GM23248 (cell line): Measurements from ENCODE around the gene NPIPB8. TPM values are rescaled to one million over a fixed set of nuclear protein-coding genes. Genes with fewer than 3 reads are reported as not detected.
"Not testable (repeated sequence)": the region's sequence is repeated elsewhere in the genome, so short reads cannot be mapped to it uniquely, and the experiment has no call there.

ENCODE experiments used
- DNase-seq: peaks from one replicate; pipeline ENCODE4 v3.0.0-alpha.2; 2015
- H2AFZ ChIP-seq: fragments of 200-600 bp; sonication (generic); 2 replicates; pipeline ENCODE4 v1.6.1; 2016; ENCODE audit warnings: antibody characterized with exemption
- H3F3A ChIP-seq: fragments of 200-600 bp; sonication (generic); 2 replicates; pipeline ENCODE4 v1.6.1; 2016; ENCODE audit warnings: mild to moderate bottlenecking, antibody characterized with exemption, mixed run types; ENCODE audit not compliant: insufficient read depth
- H3K27ac ChIP-seq: fragments of 200-600 bp; sonication (generic); 2 replicates; pipeline ENCODE4 v1.5.1; 2016; ENCODE audit warnings: mild to moderate bottlenecking
- H3K27me3 ChIP-seq: fragments of 200-600 bp; sonication (generic); replicated peaks from 2 replicates; pipeline ENCODE4 v1.6.1; 2016; ENCODE audit warnings: mild to moderate bottlenecking; ENCODE audit not compliant: insufficient read depth
- H3K36me3 ChIP-seq: fragments of 200-600 bp; sonication (generic); 2 replicates; pipeline ENCODE4 v1.6.1; 2016; ENCODE audit warnings: low read depth, mild to moderate bottlenecking
- H3K4me1 ChIP-seq: fragments of 200-600 bp; sonication (generic); 2 replicates; pipeline ENCODE4 v1.6.1; 2016; ENCODE audit warnings: mild to moderate bottlenecking; ENCODE audit not compliant: insufficient read depth
- H3K4me2 ChIP-seq: fragments of 200-600 bp; sonication (generic); one replicate; pipeline ENCODE4 v1.6.1; 2016; ENCODE audit warnings: mild to moderate bottlenecking; ENCODE audit not compliant: unreplicated experiment
- H3K4me3 ChIP-seq: fragments of 200-600 bp; sonication (generic); 2 replicates; pipeline ENCODE4 v1.5.1; 2016; ENCODE audit warnings: mild to moderate bottlenecking
- H3K79me2 ChIP-seq: fragments of 200-600 bp; sonication (generic); 2 replicates; pipeline ENCODE4 v1.6.1; 2016; ENCODE audit warnings: mild to moderate bottlenecking; ENCODE audit not compliant: insufficient read depth
- H3K9ac ChIP-seq: fragments of 200-600 bp; sonication (generic); 2 replicates; pipeline ENCODE4 v1.6.1; 2016; ENCODE audit warnings: mild to moderate bottlenecking
- H3K9me2 ChIP-seq: fragments of 200-600 bp; sonication (generic); 2 replicates; pipeline ENCODE4 v1.6.1; 2016; ENCODE audit warnings: mixed run types, mild to moderate bottlenecking, moderate library complexity; ENCODE audit not compliant: insufficient read depth
- H3K9me3 ChIP-seq: fragments of 200-600 bp; sonication (generic); one replicate; pipeline ENCODE4 v1.6.1; 2017; ENCODE audit warnings: low read depth
- H4K20me1 ChIP-seq: fragments of 200-600 bp; sonication (generic); 2 replicates; pipeline ENCODE4 v1.6.0; 2016; ENCODE audit not compliant: insufficient read depth
- EZH2 ChIP-seq: fragments of 200-600 bp; sonication (generic); IDR thresholded peaks from 2 replicates; pipeline ENCODE4 v1.6.1; 2018; ENCODE audit warnings: antibody characterized with exemption, mild to moderate bottlenecking; ENCODE audit not compliant: insufficient read depth, poor library complexity, severe bottlenecking
- EZH2phosphoT487 ChIP-seq: fragments of 200-600 bp; sonication (generic); IDR thresholded peaks from 2 replicates; pipeline ENCODE4 v1.6.1; 2018; ENCODE audit warnings: antibody characterized with exemption, moderate library complexity, mild to moderate bottlenecking, low read depth; ENCODE audit not compliant: insufficient read depth
- WGBS, 2 experiments: methylation state at CpG; one replicate each; pipeline ENCODE4 v1.1.6; 2015 to 2017; ENCODE audit warnings: low lambda C conversion rate in 2 of 2, low coverage in 1 of 2; ENCODE audit errors: missing lambda C conversion rate in 2 of 2; 5-methylcytosine and 5-hydroxymethylcytosine counted together
- in situ Hi-C: fragments of 300-500 bp; cut with MboI; formaldehyde crosslinking; loops from 2 replicates; pipeline ENCODE4 v1.15.0; 2020
- polyA plus RNA-seq: library from polyadenylated mRNA; unstranded; fragments of >200 nt; fragmentation: Nextera tagmentation; extraction: Ambion mirVana; gene quantifications from 2 replicates; pipeline ENCODE4 v1.2.1, GENCODE V29; 2016
- total RNA-seq: library from RNA; depleted of rRNA; stranded (reverse); fragments of >200 nt; shearing (Covaris generic); gene quantifications from 2 replicates; pipeline ENCODE4 v1.2.3, GENCODE V29; 2014

NPIPB8 gene
- total and polyA plus RNA-seq, 2 experiments from 2014 or later = not detected

- H3K9me3 ChIP-seq = no peaks in the 10 kb centered on the region
- H4K20me1 ChIP-seq = no peaks in the 10 kb centered on the region
- H3K27me3 ChIP-seq = no peaks in the 10 kb centered on the region; the same call in 1 of the 2 replicates
- no peaks in the 10 kb centered on the region for H3K4me1 ChIP-seq
- 6 to 7% methylated on average over 58 to 65 of the region's 68 CpGs for WGBS, 2 experiments
- no peak overlapping the region for H3K4me2 ChIP-seq
- no peaks in the 10 kb centered on the region for H3F3A ChIP-seq
- H2AFZ ChIP-seq = peak overlapping the region; percentile 68
- H3K36me3 ChIP-seq = no peaks in the 10 kb centered on the region
- H3K79me2 ChIP-seq = no peaks in the 10 kb centered on the region
- H3K4me3 ChIP-seq = peak overlapping the region; percentile 42
- H3K27ac ChIP-seq = no peak overlapping the region
- TF ChIP-seq EZH2phosphoT487 (no peak), EZH2 (no peak)
- no peak overlapping the region for H3K9ac ChIP-seq
- peak; percentile 53 for DNase-seq
- H3K9me2 ChIP-seq = no peaks in the 10 kb centered on the region
- in situ Hi-C loops = loop anchor here (10.0 kb wide), 1 partner anchor 48 kb away; no protein-coding TSS in a partner anchor
Observed at GRCh38 chr16:28623172-28623711, 14.6 kb upstream of the NPIPB8 start.

DNA sequence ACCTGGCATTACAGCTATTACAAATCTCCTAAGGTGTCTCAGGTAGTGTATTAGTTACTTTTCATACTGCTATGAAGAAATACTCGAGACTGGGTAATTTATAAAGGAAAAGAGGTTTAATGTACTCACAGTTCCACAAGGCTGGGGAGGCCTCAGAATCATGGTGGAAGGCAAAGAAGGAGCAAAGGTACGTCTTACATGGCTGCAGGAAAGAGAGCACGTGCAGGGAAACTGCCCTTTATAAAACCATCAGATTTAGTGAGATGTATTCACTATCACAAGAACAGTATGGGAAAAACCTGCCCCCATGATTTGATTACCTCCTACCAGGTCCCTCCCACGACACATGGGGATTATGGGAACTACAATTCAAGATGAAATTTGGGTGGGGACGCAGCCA is 7.0 kb upstream of the NPIPB8 start:
- 33 to 35% methylated on average over 5 of the region's 5 CpGs for WGBS, 2 experiments
- H3K27ac ChIP-seq, in situ Hi-C loops, H3F3A ChIP-seq, H2AFZ ChIP-seq, H3K79me2 ChIP-seq, H3K36me3 ChIP-seq, H3K4me2 ChIP-seq, H4K20me1 ChIP-seq, H3K4me3 ChIP-seq, DNase-seq, H3K9me2 ChIP-seq, H3K9me3 ChIP-seq, H3K9ac ChIP-seq, H3K4me1 ChIP-seq: not testable (repeated sequence)
- H3K27me3 ChIP-seq = peaks cover 13% of the 10 kb centered on the region; the same call in 1 of the 2 replicates

- H2AFZ ChIP-seq, H3K36me3 ChIP-seq, H3K79me2 ChIP-seq, in situ Hi-C loops, H3K9ac ChIP-seq, H4K20me1 ChIP-seq, H3K9me3 ChIP-seq, H3K9me2 ChIP-seq: not testable (repeated sequence)
- DNase-seq = peak; percentile 78
- peak overlapping the region; percentile 23; the same call in 1 of the 2 replicates for H3K27ac ChIP-seq
- H3K4me3 ChIP-seq = 0 out of 2 replicates have a peak overlapping the region, but pooled peaks have one; percentile 16
- peaks cover 13% of the 10 kb centered on the region; the same call in 1 of the 2 replicates for H3K27me3 ChIP-seq
- WGBS, 2 experiments = 1 to 3% methylated on average over 5 of the region's 5 CpGs
- H3K4me2 ChIP-seq = peak overlapping the region; percentile 41
- peaks cover 14% of the 10 kb centered on the region for H3F3A ChIP-seq
- H3K4me1 ChIP-seq = peaks cover 10% of the 10 kb centered on the region; the same call in 1 of the 2 replicates
Observed at GRCh38 chr16:28636093-28636823, 1.6 kb upstream of the NPIPB8 start.

GRCh38 chr16:28638359-28638758 is 494 bp downstream of the NPIPB8 start:
- H3F3A ChIP-seq = peaks cover 14% of the 10 kb centered on the region
- H3K36me3 ChIP-seq, H3K27ac ChIP-seq, H3K9me2 ChIP-seq, DNase-seq, H3K79me2 ChIP-seq, H2AFZ ChIP-seq, H3K9me3 ChIP-seq, in situ Hi-C loops, H3K4me3 ChIP-seq, H3K4me2 ChIP-seq, H3K9ac ChIP-seq, H3K27me3 ChIP-seq, H4K20me1 ChIP-seq: not testable (repeated sequence)
- peaks cover 10% of the 10 kb centered on the region; the same call in 1 of the 2 replicates for H3K4me1 ChIP-seq
- WGBS, 2 experiments = 100% methylated on average over 1 of the region's 5 CpGs; no CpG with 5 or more reads in 1 of the 2 experiments

- H3K4me2 ChIP-seq, H4K20me1 ChIP-seq, H3K79me2 ChIP-seq, H3K27me3 ChIP-seq, in situ Hi-C loops, DNase-seq, H3K9me2 ChIP-seq, H3K9ac ChIP-seq, H3K27ac ChIP-seq, H3K36me3 ChIP-seq, H2AFZ ChIP-seq, H3K9me3 ChIP-seq, H3K4me3 ChIP-seq: not testable (repeated sequence)
- WGBS, 2 experiments = 60 to 71% methylated on average over 2 of the region's 2 CpGs
- Histone ChIP-seq H3F3A (peaks cover 14% of the 10 kb centered on the region), H3K4me1 (peaks cover 10% of the 10 kb centered on the region; the same call in 1 of the 2 replicates)
Observed at GRCh38 chr16:28639959-28640358, 2.1 kb downstream of the NPIPB8 start.

DNA sequence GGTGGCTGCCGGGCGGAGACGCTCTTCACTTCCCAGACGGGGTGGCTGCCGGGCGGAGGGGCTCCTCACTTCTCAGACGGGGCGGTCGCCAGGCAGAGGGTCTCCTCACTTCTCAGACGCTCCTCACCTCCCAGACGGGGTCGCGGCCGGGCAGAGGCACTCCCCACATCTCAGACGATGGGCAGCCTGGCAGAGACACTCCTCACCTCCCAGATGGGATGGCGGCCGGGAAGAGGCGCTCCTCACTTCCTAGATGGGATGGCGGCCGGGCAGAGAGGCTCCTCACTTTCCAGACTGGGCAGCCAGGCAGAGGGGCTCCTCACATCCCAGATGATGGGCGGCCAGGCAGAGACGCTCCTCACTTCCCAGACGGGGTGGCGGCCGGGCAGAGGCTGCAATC is 28.4 kb downstream of the NPIPB8 start:
- H3K9ac ChIP-seq, H3K27ac ChIP-seq, H3K4me1 ChIP-seq, H3K9me2 ChIP-seq, H3K27me3 ChIP-seq, in situ Hi-C loops, H3K4me3 ChIP-seq, H3F3A ChIP-seq, H2AFZ ChIP-seq, H3K4me2 ChIP-seq, DNase-seq, H3K9me3 ChIP-seq, H3K79me2 ChIP-seq, H4K20me1 ChIP-seq, H3K36me3 ChIP-seq: not testable (repeated sequence)
- WGBS, 2 experiments = 85 to 93% methylated on average over 9 to 12 of the region's 25 CpGs

DNA sequence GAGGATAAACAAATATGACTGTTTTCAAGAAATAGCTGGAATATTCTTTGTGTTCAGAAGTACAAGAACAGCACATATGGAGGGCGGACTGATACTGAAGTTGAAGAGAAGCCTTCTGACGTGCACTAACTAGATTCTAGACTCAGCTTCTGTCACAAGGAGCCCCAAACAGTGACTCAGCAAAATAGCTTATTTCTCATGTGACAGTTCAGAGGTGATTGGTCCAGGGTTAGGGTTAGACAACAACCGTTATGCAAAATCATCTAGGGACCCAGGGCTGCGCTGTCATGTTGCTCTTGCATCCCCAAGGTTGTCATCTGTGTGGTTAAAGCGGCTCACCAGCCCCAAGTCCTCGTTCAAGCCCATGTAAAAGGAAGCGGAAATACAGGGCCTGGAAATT is 29.6 kb downstream of the NPIPB8 start:
- H3K9me3 ChIP-seq, H3K79me2 ChIP-seq, H3K27ac ChIP-seq, in situ Hi-C loops, H2AFZ ChIP-seq, H3K4me3 ChIP-seq, H4K20me1 ChIP-seq, H3K4me2 ChIP-seq, DNase-seq, H3K9ac ChIP-seq, H3F3A ChIP-seq, H3K9me2 ChIP-seq, H3K36me3 ChIP-seq, H3K4me1 ChIP-seq, H3K27me3 ChIP-seq: not testable (repeated sequence)
- WGBS, 2 experiments = no CpG with 5 or more reads among the region's 7 CpGs
